HG02763 (cell line): ENCODE results near the gene CCDC15.
"Not testable (repeated sequence)": the region's sequence is repeated elsewhere in the genome, so short reads cannot be mapped to it uniquely, and the experiment has no call there.

Experiments used
- ATAC-seq: cut with Tn5 transposase; IDR thresholded peaks from one replicate; pipeline ENCODE4 v1.9.1; 2021; ENCODE audit warnings: mild to moderate bottlenecking, moderate library complexity; ENCODE audit not compliant: unreplicated experiment

Gene CCDC15

DNA sequence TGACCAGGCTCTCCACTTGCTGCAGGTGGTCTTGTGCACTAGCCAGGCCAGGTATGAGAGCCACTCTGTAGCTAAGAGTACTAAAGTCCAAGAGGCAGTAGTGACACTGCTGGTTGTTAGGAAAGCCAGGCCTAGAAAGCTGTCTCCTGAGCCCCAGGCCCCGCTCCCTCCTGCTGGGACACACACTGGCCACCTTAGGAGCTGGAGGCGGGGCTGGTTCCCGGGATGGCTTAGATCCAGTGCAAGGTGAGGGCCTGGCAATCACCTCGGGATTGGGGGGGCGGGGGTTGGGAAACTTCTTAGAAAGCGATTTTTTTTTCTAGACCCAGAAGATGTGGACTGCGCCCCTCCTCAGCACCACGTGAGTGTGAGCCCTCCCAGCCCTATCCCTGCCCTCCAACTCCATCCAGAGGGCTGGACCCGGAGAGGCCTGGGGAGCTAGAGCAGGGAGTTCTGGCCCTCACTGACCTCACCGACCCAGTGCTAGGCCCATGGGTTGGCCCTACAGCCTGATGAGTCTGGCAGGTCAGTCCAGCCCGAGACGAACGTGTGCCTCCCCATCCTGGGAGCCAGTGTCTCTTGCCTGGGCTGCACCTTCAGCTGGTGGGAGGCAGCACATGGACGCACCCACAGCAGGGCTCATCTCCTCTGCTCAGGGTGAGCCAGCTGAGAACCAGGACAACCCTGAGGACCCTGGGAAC lies 127.2 kb downstream of the CCDC15 start:
- no peak for ATAC-seq

DNA sequence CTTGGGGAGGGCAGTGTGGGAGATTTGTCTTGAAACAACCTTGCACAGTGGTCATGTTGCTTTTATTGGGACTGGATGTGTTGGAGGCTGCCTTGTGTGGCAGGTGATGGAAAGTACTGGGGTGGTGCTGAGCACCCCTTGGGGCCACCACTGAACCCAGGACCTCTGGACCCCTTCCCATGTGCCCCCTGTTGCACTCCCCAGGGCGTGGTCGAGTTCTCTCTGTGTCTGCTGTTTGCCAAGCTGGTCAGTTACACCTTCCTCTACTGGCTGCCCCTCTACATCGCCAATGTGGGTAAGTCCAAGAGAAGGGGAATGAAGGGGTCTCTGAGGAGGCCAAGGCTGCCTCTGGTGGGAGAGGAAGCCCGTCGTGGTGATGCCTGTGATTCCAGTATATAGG lies 128.0 kb downstream of the CCDC15 start:
- no peak for ATAC-seq

DNA sequence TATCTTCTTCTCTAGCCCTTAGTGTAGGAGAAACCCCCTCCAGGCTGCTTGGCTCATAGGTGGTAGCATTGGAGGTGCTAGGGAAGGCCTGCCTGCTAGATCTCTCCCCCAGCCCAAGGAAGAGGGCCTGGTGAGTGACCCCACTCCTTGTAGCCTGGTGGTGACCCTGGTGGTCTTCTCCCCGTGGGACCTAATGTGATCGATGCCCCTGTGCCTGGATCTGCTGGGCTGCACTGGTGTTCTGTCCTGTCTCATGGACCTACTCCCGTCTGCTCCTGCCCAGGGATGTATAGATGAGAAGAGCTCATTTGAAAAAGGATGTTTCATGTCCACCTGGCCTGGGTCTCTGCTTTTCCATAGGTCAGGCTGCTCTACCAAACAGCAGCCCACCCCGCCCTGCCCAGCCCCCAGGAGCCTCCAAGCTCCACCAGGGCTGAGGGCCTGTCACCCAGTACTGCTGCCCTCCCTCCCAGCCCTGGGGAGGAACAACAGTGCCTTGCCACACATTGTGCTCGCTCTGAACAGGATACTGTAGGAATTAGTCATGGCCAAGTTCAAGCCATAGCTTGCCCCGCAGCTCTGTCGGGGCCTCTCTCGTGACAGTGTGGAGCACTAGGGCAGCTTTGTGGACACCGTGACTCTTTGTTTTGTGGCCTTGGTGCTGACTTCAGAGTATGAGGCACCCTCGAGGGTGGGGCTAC lies 128.8 kb downstream of the CCDC15 start:
- ATAC-seq = no peak

- no peak for ATAC-seq
These were observed 129.5 kb downstream of the CCDC15 start for GRCh38 chr11:125083312-125084056.

GRCh38 chr11:125084057-125084416 lies 130.0 kb downstream of the CCDC15 start:
- no peak for ATAC-seq

GRCh38 chr11:125084761-125085231 lies 130.8 kb downstream of the CCDC15 start:
- ATAC-seq = no peak

GRCh38 chr11:125085301-125086081 lies 131.5 kb downstream of the CCDC15 start:
- ATAC-seq = no peak

GRCh38 chr11:125086633-125087296 lies 132.8 kb downstream of the CCDC15 start:
- ATAC-seq = no peak

GRCh38 chr11:125088123-125088522 lies 134.1 kb downstream of the CCDC15 start:
- ATAC-seq = no peak

DNA sequence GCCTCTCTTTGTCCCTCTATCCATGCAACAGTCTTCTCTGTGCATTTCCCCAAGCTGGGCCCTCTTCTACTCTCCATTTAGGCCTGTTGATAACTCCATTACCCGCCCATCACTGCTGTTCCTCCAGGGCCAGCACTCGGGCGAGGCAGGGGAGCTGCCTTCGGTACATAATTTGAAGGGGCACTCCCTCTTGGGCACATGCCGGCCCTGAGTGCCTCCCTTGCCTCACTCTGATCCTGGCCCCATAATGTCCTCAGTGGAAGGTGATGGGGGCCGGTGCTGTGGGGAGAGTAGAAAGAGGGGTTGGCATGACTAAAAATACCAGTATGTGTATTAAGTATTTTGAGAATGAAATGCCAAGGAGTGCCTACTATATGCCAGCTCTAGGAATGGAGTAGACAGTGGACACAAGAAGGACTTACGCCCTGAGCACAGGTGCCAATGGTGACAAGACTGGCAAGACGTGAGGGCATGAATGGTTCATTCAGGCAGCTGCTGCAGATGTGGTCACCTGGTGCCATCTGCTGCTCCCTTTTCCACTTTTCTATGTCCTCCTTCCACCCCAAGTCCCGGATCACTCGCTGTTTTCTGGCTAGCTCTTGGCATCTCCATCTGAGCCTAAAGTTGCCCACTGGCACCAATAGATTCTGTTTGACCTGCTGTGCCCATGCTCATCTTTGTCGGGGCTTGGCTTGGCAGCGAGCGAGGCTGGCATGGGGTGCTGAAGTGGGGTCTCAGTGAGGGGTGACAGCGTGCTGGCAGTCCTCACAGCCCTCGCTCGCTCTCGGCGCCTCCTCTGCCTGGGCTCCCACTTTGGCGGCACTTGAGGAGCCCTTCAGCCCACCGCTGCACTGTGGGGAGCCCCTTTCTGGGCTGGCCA lies 134.8 kb downstream of the CCDC15 start:
- ATAC-seq = no peak

GRCh38 chr11:125089481-125089880 lies 135.5 kb downstream of the CCDC15 start:
- not testable (repeated sequence) for ATAC-seq

DNA sequence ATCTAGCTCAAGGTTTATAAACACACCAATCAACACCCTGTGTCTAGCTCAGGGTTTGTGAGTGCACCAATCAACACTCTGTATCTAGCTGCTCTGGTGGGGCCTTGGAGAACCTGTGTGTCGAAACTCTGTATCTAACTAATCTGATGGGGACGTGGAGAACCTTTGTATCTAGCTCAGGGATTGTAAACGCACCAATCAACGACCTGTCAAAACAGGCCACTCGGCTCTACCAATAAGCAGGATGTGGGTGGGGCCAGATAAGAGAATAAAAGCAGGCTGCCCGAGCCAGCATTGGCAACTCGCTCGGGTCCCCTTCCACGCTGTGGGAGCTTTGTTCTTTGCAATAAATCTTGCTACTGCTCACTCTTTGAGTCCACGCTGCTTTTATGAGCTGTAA lies 136.1 kb downstream of the CCDC15 start:
- not testable (repeated sequence) for ATAC-seq

DNA sequence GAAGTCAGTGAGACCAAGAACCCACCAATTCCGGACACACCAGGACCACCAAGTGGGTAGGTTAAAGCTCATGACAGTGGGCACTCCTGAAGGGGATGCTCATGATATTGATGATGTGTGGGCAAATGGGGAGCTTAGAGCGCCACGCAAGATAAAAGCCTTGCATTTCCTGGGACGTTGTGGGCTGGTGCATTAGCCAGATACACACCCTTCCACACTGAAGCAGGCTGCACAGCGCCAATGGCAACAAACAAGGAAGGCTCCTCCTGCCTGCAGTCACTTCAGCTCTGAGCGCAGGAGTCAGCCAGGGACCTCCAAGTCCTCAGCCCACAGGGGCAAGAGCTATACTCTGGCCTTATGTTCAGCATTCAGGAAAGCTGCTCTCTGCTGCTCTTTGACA lies 136.8 kb downstream of the CCDC15 start:
- ATAC-seq = no peak
